Measurements from ENCODE around the gene IGF1R.

DNA sequence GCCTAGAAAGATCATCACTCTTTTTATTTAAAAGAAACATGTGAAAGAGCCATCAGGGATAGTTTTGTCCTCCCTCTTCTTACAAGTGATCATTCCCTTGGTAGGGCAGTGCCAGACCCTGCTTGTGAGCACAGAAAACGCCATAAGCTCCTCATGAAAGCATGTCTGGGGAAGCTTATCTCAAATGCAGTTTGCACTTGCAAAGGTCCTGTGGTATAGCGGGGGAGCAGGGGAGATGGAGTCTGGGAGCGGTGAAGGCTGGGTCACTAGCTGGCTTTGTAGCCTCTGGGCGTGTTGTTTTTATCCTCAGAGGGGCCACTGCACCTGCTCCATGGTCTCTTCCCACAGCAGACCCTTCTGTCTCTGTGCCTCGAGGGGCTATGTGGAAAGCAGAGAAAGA is 141.9 kb downstream of the IGF1R start:
- TF ChIP-seq, protein P1, sequence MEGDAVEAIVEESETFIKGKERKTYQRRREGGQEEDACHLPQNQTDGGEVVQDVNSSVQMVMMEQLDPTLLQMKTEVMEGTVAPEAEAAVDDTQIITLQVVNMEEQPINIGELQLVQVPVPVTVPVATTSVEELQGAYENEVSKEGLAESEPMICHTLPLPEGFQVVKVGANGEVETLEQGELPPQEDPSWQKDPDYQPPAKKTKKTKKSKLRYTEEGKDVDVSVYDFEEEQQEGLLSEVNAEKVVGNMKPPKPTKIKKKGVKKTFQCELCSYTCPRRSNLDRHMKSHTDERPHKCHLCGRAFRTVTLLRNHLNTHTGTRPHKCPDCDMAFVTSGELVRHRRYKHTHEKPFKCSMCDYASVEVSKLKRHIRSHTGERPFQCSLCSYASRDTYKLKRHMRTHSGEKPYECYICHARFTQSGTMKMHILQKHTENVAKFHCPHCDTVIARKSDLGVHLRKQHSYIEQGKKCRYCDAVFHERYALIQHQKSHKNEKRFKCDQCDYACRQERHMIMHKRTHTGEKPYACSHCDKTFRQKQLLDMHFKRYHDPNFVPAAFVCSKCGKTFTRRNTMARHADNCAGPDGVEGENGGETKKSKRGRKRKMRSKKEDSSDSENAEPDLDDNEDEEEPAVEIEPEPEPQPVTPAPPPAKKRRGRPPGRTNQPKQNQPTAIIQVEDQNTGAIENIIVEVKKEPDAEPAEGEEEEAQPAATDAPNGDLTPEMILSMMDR (conservative IDR thresholded peaks at IDR 0.05 in 1 of 2, IDR thresholded peaks at IDR 0.05 in 1 of 2; ENCODE audit: extremely low read depth in 1 of 2, insufficient read depth in 1 of 2, low read depth in 1 of 2, low read length in 2 of 2), result no peak
- no peak for TF ChIP-seq EZH2 (IDR thresholded peaks at IDR 0.05; ENCODE audit: borderline replicate concordance, low read length)

Data from mammary epithelial cell (primary cell).